HG03045 (cell line): ENCODE measurements around the gene DCAF8.

Experiments
- ATAC-seq: cut with Tn5 transposase; IDR thresholded peaks from one replicate; pipeline ENCODE4 v1.9.1; 2021; ENCODE audit warnings: mild to moderate bottlenecking, moderate library complexity; ENCODE audit not compliant: unreplicated experiment

DCAF8 gene

GRCh38 chr1:160264795-160265307 is 2.5 kb upstream of the DCAF8 start:
- ATAC-seq, result no peak

GRCh38 chr1:160261556-160261892 is 825 bp downstream of the DCAF8 start:
- no peak for ATAC-seq

- no peak for ATAC-seq
These were observed 1.7 kb downstream of the DCAF8 start for GRCh38 chr1:160260406-160261382.

GRCh38 chr1:160258177-160258798 is 4.1 kb downstream of the DCAF8 start:
- no peak for ATAC-seq

GRCh38 chr1:160257411-160258015 is 4.8 kb downstream of the DCAF8 start:
- no peak for ATAC-seq

- no peak for ATAC-seq
These were observed 5.8 kb downstream of the DCAF8 start for GRCh38 chr1:160256396-160257046.

GRCh38 chr1:160255781-160256300 is 6.5 kb downstream of the DCAF8 start:
- no peak for ATAC-seq

- ATAC-seq, result peak; percentile 64
These were observed 10.4 kb downstream of the DCAF8 start for GRCh38 chr1:160251687-160252526.

- ATAC-seq, result no peak
These were observed 11.3 kb downstream of the DCAF8 start for GRCh38 chr1:160251011-160251410.

GRCh38 chr1:160247053-160247452 is 15.3 kb downstream of the DCAF8 start:
- no peak for ATAC-seq

GRCh38 chr1:160245434-160245833 is 16.9 kb downstream of the DCAF8 start:
- ATAC-seq, result no peak

GRCh38 chr1:160244209-160244608 is 18.1 kb downstream of the DCAF8 start:
- no peak for ATAC-seq

- no peak for ATAC-seq
These were observed 18.6 kb downstream of the DCAF8 start for GRCh38 chr1:160243767-160244166.

GRCh38 chr1:160239582-160240299 is 22.6 kb downstream of the DCAF8 start:
- ATAC-seq, result no peak

GRCh38 chr1:160238408-160238807 is 23.9 kb downstream of the DCAF8 start:
- ATAC-seq, result no peak

GRCh38 chr1:160237558-160237957 is 24.8 kb downstream of the DCAF8 start:
- ATAC-seq, result no peak

GRCh38 chr1:160236806-160237205 is 25.5 kb downstream of the DCAF8 start:
- ATAC-seq, result no peak

- no peak for ATAC-seq
These were observed 29.4 kb downstream of the DCAF8 start for GRCh38 chr1:160232911-160233310.

- no peak for ATAC-seq
These were observed 33.9 kb downstream of the DCAF8 start for GRCh38 chr1:160228431-160228830.
